Psoas muscle (tissue), 8 donors: Measurements from ENCODE around the gene CORIN. TPM values are rescaled to one million over a fixed set of nuclear protein-coding genes. Genes with fewer than 3 reads are reported as not detected.

Source experiments
- ATAC-seq, 4 donors: fragments of 200-7000 bp; cut with Tn5 transposase; one replicate each; pipeline ENCODE4 v1.9.1; 2020; ENCODE audit warnings: moderate library complexity in 3 of 4, mild to moderate bottlenecking in 2 of 4
- DNase-seq, 2 donors: peaks; one replicate each; pipeline ENCODE4 v3.0.0-alpha.2; 2020
- H3K27ac ChIP-seq: fragments of 200-600 bp; one replicate; pipeline ENCODE4 v1.8.0; 2022
- H3K27me3 ChIP-seq, 3 donors: fragments of 200-600 bp in 1 of 3; one replicate each; pipeline versions ENCODE4 v1.6.1 to v1.8.0; 2013 to 2022; ENCODE audit warnings: low read length in 2 of 3, mild to moderate bottlenecking in 2 of 3, moderate library complexity in 1 of 3; ENCODE audit not compliant: insufficient read depth in 3 of 3
- H3K36me3 ChIP-seq, 2 donors: fragments of 200-600 bp in 1 of 2; one replicate each; pipeline versions ENCODE4 v1.6.1 to v1.8.0; 2013 to 2022; ENCODE audit warnings: low read depth in 1 of 2, mild to moderate bottlenecking in 1 of 2, moderate library complexity in 1 of 2; ENCODE audit not compliant: insufficient read depth in 1 of 2
- H3K4me1 ChIP-seq: fragments of 200-600 bp; one replicate; pipeline ENCODE4 v1.8.0; 2022
- H3K4me3 ChIP-seq: fragments of 200-600 bp; one replicate; pipeline ENCODE4 v1.8.0; 2022; ENCODE audit warnings: mild to moderate bottlenecking
- H3K9me3 ChIP-seq: fragments of 200-600 bp; one replicate; pipeline ENCODE4 v1.8.0; 2022
- WGBS, 3 donors: extraction: QIAGEN DNeasy Blood & Tissue Kit; methylation state at CpG; one replicate each; pipeline versions ENCODE4 v1.1.6 to v1.1.7; 2013; 5-methylcytosine and 5-hydroxymethylcytosine counted together
- intact Hi-C, 2 donors: fragments of 100-400 bp; cut with DNase I; formaldehyde crosslinking; loops; one replicate each; pipeline versions ENCODE4 v1.11.0 to v1.14.2; 2022
- polyA plus RNA-seq, 3 donors: library from polyadenylated mRNA; stranded (reverse); fragments of 200-250 nt; gene quantifications; one replicate each; pipeline ENCODE4 v1.2.3, GENCODE V29; 2013
- total RNA-seq, 4 donors: library from RNA; stranded (reverse); fragmentation: NEBNext Ultra II Directional in 2 of 4; extraction: Animal tissue kit (Norgen Biotek cat#: 25700) in 2 of 4; gene quantifications; one replicate each; pipeline versions ENCODE4 v1.2.1 to v1.2.4, GENCODE V29; 2021 to 2023
- TF ChIP-seq, protein P1 (sequence below): fragments of 200-600 bp; IDR thresholded peaks from one replicate; pipeline ENCODE4 v1.8.0; 2022; ENCODE audit warnings: antibody characterized with exemption
- donor health status: healthy with polysubstance abuse.
- donor health status: DM: no; HTN: no; CAD: no; lungs with moderate emphysema.
- donor health status: Bipolar disorder and iron deficiency.
- donor health status: healthy.
- donor health status: DM: yes; HTN: yes; CAD: no.
- donor health status: DM: no; HTN: no; CAD: no.
- donor health status: DM: no; HTN: no; CAD: no.
- donor health status: DM: yes; HTN: yes; CAD: no.

Gene CORIN
- total and polyA plus RNA-seq, 7 donors, result 0.03 to 1.3 (median 0.16) TPM; not detected in 1

GRCh38 chr4:47686294-47686872 is 151.5 kb downstream of the CORIN start:
- Histone ChIP-seq H3K4me3 (no peak overlapping the region), H3K4me1 (no peaks in the 10 kb centered on the region), H3K27me3 (no peaks in the 10 kb centered on the region), H3K36me3 (no peaks in the 10 kb centered on the region), H3K27ac (no peak overlapping the region), H3K9me3 (no peaks in the 10 kb centered on the region)
- DNase-seq (peak in 1 of 2 donors; percentile 18), ATAC-seq (peak in 3 of 4 donors; percentile 51 to 75 (median 62))
- 49 to 52% (median 52%) methylated on average over 9 of the region's 9 CpGs for WGBS, 3 donors
- TF ChIP-seq, protein P1, sequence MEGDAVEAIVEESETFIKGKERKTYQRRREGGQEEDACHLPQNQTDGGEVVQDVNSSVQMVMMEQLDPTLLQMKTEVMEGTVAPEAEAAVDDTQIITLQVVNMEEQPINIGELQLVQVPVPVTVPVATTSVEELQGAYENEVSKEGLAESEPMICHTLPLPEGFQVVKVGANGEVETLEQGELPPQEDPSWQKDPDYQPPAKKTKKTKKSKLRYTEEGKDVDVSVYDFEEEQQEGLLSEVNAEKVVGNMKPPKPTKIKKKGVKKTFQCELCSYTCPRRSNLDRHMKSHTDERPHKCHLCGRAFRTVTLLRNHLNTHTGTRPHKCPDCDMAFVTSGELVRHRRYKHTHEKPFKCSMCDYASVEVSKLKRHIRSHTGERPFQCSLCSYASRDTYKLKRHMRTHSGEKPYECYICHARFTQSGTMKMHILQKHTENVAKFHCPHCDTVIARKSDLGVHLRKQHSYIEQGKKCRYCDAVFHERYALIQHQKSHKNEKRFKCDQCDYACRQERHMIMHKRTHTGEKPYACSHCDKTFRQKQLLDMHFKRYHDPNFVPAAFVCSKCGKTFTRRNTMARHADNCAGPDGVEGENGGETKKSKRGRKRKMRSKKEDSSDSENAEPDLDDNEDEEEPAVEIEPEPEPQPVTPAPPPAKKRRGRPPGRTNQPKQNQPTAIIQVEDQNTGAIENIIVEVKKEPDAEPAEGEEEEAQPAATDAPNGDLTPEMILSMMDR, result peak; percentile 58
- intact Hi-C loops, result loop anchor here (5.0 kb wide), 2 partner anchors 151 to 246 kb away; partner anchors contain the start of gene CORIN (in 2 of the 2)

GRCh38 chr4:47675806-47676205 is 162.1 kb downstream of the CORIN start:
- DNase-seq, result no peak
- no peaks in the 10 kb centered on the region for H3K9me3 ChIP-seq
- H3K4me1 ChIP-seq, result no peaks in the 10 kb centered on the region
- ATAC-seq, result no peak
- WGBS, 3 donors, result 80 to 83% (median 80%) methylated on average over 2 of the region's 2 CpGs
- H3K36me3 ChIP-seq, result no peaks in the 10 kb centered on the region
- intact Hi-C loops, result no loop called here
- TF ChIP-seq, protein P1, result no peak
- no peak overlapping the region for H3K4me3 ChIP-seq
- H3K27ac ChIP-seq, result no peak overlapping the region
- H3K27me3 ChIP-seq, result peaks cover 0 to 4% (median 4%) of the 10 kb centered on the region in 3 donors

GRCh38 chr4:47674144-47674543 is 163.7 kb downstream of the CORIN start:
- Histone ChIP-seq H3K4me1 (no peaks in the 10 kb centered on the region), H3K4me3 (no peak overlapping the region), H3K27ac (no peak overlapping the region), H3K27me3 (peaks cover 0 to 7% (median 4%) of the 10 kb centered on the region in 3 donors), H3K36me3 (no peaks in the 10 kb centered on the region), H3K9me3 (no peaks in the 10 kb centered on the region)
- DNase-seq (no peak), ATAC-seq (no peak)
- 66 to 70% (median 68%) methylated on average over 4 of the region's 4 CpGs for WGBS, 3 donors
- intact Hi-C loops, result loop anchor here in 1 of 2 donors (5.0 kb wide), 1 partner anchor 163 kb away; the partner anchor contains the start of gene CORIN
- TF ChIP-seq, protein P1, result no peak

GRCh38 chr4:47672696-47673095 is 165.2 kb downstream of the CORIN start:
- Histone ChIP-seq H3K27ac (no peak overlapping the region), H3K9me3 (no peaks in the 10 kb centered on the region), H3K36me3 (no peaks in the 10 kb centered on the region), H3K4me1 (no peaks in the 10 kb centered on the region), H3K4me3 (no peak overlapping the region), H3K27me3 (peaks cover 0 to 7% (median 4%) of the 10 kb centered on the region in 3 donors)
- ATAC-seq (no peak), DNase-seq (no peak)
- intact Hi-C loops, result loop anchor here in 1 of 2 donors (5.0 kb wide), 1 partner anchor 165 kb away; the partner anchor contains the start of gene CORIN
- TF ChIP-seq, protein P1, result no peak
- WGBS, 3 donors, result 77 to 96% (median 92%) methylated on average over 3 of the region's 3 CpGs
